ENCODE measurements around the gene VDAC1. TPM values are rescaled to one million over a fixed set of nuclear protein-coding genes. Genes with fewer than 3 reads are reported as not detected.

VDAC1 gene
- total RNA-seq, 1 experiment from 2014 or later = 395 TPM

DNA sequence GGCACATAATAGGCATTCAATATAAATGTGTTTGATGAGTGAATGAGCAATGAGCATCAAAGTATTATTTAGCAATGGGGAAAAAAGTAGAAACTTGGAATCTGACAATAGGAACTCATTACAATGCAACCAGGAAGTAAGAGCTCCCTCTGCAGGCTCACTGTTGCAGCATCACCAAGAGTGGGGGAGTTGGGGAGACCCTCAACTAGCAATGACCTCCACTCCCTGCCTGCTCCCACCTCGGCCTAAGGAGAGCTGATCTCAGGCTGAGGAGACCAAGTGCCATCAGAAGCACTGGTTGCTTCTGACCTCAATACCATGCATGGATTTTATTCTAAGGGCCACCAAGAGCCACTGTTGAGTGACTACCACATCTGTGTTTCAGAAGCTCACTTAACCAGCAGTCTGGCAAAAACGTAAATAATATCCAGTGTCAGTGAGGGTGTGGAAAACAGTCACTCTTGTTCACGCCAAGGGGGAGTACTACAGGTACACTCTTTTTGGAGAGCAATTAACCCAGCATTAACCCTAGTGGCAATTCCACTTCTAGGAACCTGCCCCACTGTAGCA is 8.0 kb downstream of the VDAC1 start:
- Histone ChIP-seq H3K36me3 (ENCODE audit: control insufficient read depth, insufficient read depth, low read length) (no peaks in the 10 kb centered on the region; the same call in 1 of the 2 replicates), H3K27ac (ENCODE audit: low read length) (peak overlapping the region; percentile 64), H3K4me3 (ENCODE audit: low read depth in 2 of 2, low read length in 2 of 2) (no peak overlapping the region), H3K27me3 (ENCODE audit: control insufficient read depth, insufficient read depth, low read length) (no peaks in the 10 kb centered on the region), H3K9me3 (ENCODE audit: control insufficient read depth, insufficient read depth, low read depth, low read length) (no peaks in the 10 kb centered on the region), H3K4me1 (ENCODE audit: control insufficient read depth, insufficient read depth, low read length) (peaks cover 91% of the 10 kb centered on the region)
- no TSS peak for BruUV-seq (replicated peaks)
- TF ChIP-seq, protein P1, sequence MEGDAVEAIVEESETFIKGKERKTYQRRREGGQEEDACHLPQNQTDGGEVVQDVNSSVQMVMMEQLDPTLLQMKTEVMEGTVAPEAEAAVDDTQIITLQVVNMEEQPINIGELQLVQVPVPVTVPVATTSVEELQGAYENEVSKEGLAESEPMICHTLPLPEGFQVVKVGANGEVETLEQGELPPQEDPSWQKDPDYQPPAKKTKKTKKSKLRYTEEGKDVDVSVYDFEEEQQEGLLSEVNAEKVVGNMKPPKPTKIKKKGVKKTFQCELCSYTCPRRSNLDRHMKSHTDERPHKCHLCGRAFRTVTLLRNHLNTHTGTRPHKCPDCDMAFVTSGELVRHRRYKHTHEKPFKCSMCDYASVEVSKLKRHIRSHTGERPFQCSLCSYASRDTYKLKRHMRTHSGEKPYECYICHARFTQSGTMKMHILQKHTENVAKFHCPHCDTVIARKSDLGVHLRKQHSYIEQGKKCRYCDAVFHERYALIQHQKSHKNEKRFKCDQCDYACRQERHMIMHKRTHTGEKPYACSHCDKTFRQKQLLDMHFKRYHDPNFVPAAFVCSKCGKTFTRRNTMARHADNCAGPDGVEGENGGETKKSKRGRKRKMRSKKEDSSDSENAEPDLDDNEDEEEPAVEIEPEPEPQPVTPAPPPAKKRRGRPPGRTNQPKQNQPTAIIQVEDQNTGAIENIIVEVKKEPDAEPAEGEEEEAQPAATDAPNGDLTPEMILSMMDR (IDR thresholded peaks at IDR 0.05) = peak; percentile 84
- TF ChIP-seq, protein P2, sequence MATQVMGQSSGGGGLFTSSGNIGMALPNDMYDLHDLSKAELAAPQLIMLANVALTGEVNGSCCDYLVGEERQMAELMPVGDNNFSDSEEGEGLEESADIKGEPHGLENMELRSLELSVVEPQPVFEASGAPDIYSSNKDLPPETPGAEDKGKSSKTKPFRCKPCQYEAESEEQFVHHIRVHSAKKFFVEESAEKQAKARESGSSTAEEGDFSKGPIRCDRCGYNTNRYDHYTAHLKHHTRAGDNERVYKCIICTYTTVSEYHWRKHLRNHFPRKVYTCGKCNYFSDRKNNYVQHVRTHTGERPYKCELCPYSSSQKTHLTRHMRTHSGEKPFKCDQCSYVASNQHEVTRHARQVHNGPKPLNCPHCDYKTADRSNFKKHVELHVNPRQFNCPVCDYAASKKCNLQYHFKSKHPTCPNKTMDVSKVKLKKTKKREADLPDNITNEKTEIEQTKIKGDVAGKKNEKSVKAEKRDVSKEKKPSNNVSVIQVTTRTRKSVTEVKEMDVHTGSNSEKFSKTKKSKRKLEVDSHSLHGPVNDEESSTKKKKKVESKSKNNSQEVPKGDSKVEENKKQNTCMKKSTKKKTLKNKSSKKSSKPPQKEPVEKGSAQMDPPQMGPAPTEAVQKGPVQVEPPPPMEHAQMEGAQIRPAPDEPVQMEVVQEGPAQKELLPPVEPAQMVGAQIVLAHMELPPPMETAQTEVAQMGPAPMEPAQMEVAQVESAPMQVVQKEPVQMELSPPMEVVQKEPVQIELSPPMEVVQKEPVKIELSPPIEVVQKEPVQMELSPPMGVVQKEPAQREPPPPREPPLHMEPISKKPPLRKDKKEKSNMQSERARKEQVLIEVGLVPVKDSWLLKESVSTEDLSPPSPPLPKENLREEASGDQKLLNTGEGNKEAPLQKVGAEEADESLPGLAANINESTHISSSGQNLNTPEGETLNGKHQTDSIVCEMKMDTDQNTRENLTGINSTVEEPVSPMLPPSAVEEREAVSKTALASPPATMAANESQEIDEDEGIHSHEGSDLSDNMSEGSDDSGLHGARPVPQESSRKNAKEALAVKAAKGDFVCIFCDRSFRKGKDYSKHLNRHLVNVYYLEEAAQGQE (IDR thresholded peaks at IDR 0.05; ENCODE audit: insufficient read depth in 1 of 2, low read depth in 2 of 2, low read length in 1 of 2) = no peak
- ChIA-PET CTCF (interaction anchor here (0.6 to 0.8 kb wide), 4 partner anchors 13 to 37 kb away, joined by 3 to 10 read pairs (median 4); no protein-coding TSS in a partner anchor), POLR2A (no interaction called here)
- ATAC-seq = no peak
- no peak for DNase-seq (ENCODE audit: low read depth, low spot score)
- in situ Hi-C loops (cut with HindIII; ENCODE audit: low pct_unique_long_range_greater_than_20kb, low sequenced_read_pairs) = no loop called here
- intact Hi-C loops (cut with micrococcal nuclease; ENCODE audit: unreplicated experiment) = no loop called here

DNA sequence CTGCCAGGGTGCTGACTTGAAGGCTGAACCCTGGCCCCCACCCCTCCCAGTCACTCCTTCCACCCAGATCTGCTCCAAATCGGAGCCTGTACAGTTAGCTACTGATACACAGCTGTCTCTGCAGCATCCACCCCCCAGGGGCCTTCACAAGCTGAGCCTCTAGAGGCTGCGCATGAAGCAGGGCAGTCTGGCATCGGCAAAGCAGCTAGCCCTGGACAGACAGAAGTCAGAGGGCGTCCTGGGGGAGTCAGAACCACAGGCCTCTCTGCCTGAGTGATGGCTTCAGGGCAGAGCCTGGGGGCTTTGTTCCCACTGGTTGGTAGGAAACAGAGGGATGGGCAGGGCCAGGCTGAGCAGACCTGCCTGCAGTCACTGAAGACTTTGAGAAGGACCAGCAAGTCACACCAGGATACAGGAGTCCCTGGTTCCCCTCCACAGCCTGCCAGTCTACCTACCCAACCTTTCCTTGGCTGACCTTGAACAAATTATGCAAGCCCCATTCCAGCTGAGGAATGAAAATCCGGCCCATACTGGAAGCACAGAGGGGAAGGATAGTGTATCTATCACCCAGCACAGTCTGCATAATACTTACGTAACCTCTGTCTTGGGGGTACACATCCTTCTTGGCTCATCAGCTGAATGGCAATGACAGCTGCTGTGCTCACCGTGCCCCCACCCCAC is 8.8 kb downstream of the VDAC1 start:
- TF ChIP-seq, protein P2 (IDR thresholded peaks at IDR 0.05; ENCODE audit: insufficient read depth in 1 of 2, low read depth in 2 of 2, low read length in 1 of 2) = no peak
- TF ChIP-seq TCF7L2 (IDR thresholded peaks at IDR 0.05; ENCODE audit: low read depth, low read length) (no peak), SIN3A (IDR thresholded peaks at IDR 0.05; ENCODE audit: borderline replicate concordance, insufficient read depth, low read depth, low read length) (no peak), POLR2AphosphoS5 (IDR thresholded peaks at IDR 0.05; ENCODE audit: low read depth, low read length) (no peak)
- TF ChIP-seq, protein P1 (IDR thresholded peaks at IDR 0.05) = no peak
- Histone ChIP-seq H3K27ac (ENCODE audit: low read length) (peak overlapping the region; percentile 67), H3K9me3 (ENCODE audit: control insufficient read depth, insufficient read depth, low read depth, low read length) (no peaks in the 10 kb centered on the region), H3K27me3 (ENCODE audit: control insufficient read depth, insufficient read depth, low read length) (no peaks in the 10 kb centered on the region), H3K4me1 (ENCODE audit: control insufficient read depth, insufficient read depth, low read length) (peaks cover 84% of the 10 kb centered on the region), H3K36me3 (ENCODE audit: control insufficient read depth, insufficient read depth, low read length) (peaks cover 5% of the 10 kb centered on the region), H3K4me3 (ENCODE audit: low read depth in 2 of 2, low read length in 2 of 2) (no peak overlapping the region)
- in situ Hi-C loops (cut with HindIII; ENCODE audit: low pct_unique_long_range_greater_than_20kb, low sequenced_read_pairs) (no loop called here), intact Hi-C loops (cut with micrococcal nuclease; ENCODE audit: unreplicated experiment) (no loop called here)
- DNase-seq (ENCODE audit: low read depth, low spot score) = no peak
- ATAC-seq = no peak
- ChIA-PET POLR2A (interaction anchor here (1.3 kb wide), 1 partner anchor 10 kb away, joined by 4 read pairs; no protein-coding TSS in a partner anchor), CTCF (no interaction called here)
- BruUV-seq (replicated peaks) = no TSS peak
